ENCODE measurements around the gene PLEKHA5.

PLEKHA5 gene

DNA sequence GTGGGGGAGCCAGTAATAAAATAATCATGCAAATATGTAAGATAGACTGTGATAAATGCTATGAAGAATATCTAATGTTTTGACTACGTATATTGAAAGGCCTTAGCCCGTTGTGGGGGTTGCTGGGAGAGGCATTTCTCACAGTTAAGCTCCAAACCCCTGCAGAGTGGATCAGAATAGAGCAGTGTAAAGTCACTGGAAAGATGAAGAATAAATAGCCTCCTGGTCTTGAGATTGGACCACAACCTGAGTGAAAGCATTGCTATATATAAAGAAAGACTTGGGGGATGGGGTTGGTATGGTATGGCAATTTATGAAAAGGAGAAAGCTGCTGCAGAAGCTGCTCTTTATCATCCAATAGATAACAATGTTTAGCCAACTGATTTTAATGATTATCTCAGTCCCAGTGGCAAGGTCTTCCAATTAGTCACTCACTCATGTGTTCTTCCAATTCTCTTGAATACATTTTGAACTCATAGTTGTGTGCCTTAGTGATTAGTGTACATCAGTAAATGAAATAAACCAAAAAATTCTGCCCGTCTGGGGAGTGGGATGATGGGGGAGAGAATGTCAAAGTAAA is 10.2 kb downstream of the PLEKHA5 start:
- Histone ChIP-seq H3K4me1 (ENCODE audit: insufficient read depth, low read length) (peaks cover 8% of the 10 kb centered on the region), H3K36me3 (ENCODE audit: insufficient read depth, low read length) (no peaks in the 10 kb centered on the region), H3K9ac (ENCODE audit: low read depth, low read length) (no peak overlapping the region), H3K9me3 (ENCODE audit: control insufficient read depth, insufficient read depth, low read length) (no peaks in the 10 kb centered on the region)

DNA sequence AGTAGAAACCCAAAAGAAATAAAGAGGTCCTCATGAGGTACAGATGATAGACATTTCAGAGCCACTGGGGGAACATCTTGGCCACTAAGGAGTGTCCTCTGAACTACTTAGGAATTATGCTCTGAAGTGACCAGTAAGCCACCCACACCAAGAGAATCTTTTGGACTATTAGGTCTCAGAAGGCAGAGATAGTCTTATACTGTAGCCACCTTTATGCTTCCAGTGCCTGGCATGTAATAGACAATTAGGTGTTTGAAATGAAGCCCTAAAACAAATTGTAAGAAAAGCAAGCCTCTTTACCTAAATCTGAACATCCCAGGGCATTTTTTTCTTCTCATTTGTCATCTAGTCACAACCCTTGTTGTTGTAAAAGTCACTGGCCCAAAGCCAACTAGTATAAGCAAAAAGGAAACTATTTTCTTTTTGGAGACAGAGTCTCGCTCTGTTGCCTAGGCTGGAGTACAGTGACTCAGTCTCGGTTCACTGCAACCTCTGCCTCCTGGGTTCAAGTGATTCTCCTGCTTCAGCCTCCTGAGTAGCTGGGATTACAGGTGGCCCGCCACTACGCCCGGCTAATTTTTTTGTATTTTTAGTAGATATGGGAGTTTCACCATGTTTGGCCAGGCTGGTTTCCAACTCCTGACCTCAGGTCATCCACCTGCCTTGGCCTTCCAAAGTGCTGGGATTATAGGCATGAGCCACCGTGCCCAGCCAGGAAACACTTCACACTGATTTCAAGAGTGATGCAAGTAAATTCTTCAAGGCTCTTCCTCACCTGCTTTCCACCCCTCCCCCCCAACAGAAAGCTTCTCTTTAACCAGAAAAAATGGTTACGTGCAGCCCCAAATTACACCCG is 11.1 kb downstream of the PLEKHA5 start:
- no peak overlapping the region for H3K9ac ChIP-seq (ENCODE audit: low read depth, low read length)
- H3K4me1 ChIP-seq (ENCODE audit: insufficient read depth, low read length) = peaks cover 4% of the 10 kb centered on the region
- no peaks in the 10 kb centered on the region for H3K9me3 ChIP-seq (ENCODE audit: control insufficient read depth, insufficient read depth, low read length)
- no peaks in the 10 kb centered on the region for H3K36me3 ChIP-seq (ENCODE audit: insufficient read depth, low read length)

DNA sequence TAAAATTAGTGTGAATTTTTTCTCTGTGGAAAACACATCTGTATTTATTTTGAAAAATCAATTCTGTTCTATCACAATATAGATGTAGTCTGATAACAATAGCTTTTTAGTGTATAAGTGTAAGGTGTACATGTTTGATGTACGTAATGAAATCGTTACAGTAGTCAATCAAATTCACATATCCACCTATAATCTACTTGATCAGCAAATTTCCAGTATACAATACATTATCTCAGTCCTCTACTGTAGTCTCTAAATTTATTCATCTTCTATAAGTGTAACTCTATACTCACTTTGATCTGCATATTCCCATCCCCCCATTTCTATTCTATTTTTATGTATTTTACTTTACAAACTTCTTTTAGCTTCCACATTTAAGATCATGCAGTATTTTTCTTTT is 13.0 kb downstream of the PLEKHA5 start:
- Histone ChIP-seq H3K9me3 (ENCODE audit: control insufficient read depth, insufficient read depth, low read length) (no peaks in the 10 kb centered on the region), H3K4me1 (ENCODE audit: insufficient read depth, low read length) (peaks cover 4% of the 10 kb centered on the region), H3K36me3 (ENCODE audit: insufficient read depth, low read length) (no peaks in the 10 kb centered on the region), H3K9ac (ENCODE audit: low read depth, low read length) (no peak overlapping the region)

DNA sequence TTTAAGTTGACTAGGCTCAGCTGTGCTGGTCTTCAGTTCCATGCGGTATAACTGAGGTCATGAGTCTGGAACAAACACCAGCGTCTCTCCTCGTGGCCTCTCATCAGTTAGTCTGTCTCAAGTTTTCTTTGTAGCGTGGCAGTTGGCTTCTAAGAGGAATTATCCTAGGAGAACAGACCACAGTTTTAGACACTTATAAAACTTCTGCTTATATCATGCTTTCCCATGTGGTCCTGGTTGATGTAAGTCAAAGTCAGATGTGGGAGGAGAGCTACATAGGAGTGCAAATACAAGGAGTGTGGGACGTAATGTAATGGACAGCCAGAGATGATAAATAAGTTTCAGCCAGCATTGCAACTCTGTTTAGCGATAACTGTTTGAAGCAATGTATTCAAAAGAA is 14.8 kb downstream of the PLEKHA5 start:
- no peaks in the 10 kb centered on the region for H3K9me3 ChIP-seq (ENCODE audit: control insufficient read depth, insufficient read depth, low read length)
- no peak overlapping the region for H3K9ac ChIP-seq (ENCODE audit: low read depth, low read length)
- 0 out of 2 replicates have a peak, but pooled peaks cover under 1% of the 10 kb centered on the region for H3K36me3 ChIP-seq (ENCODE audit: insufficient read depth, low read length)
- H3K4me1 ChIP-seq (ENCODE audit: insufficient read depth, low read length) = no peaks in the 10 kb centered on the region

DNA sequence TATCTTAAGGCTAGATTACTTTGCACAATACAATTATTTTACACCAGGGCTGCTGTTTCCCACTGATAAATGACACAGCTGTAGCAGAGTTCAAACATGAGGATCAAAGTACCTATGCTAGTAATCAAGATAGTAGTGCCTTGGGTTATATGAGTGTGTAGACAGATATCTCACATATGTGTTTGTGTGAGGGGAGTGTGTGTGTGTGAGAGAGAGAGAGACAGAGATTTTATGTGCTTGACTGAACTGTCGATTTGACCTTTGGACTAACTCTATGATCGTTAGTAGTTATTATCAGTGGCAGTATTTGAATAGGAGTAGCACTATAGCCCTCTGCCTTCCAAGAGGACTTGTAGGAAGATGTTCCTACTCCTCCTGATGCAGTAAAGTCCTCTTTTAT is 15.5 kb downstream of the PLEKHA5 start:
- Histone ChIP-seq H3K9ac (ENCODE audit: low read depth, low read length) (no peak overlapping the region), H3K36me3 (ENCODE audit: insufficient read depth, low read length) (0 out of 2 replicates have a peak, but pooled peaks cover 5% of the 10 kb centered on the region), H3K4me1 (ENCODE audit: insufficient read depth, low read length) (no peaks in the 10 kb centered on the region), H3K9me3 (ENCODE audit: control insufficient read depth, insufficient read depth, low read length) (no peaks in the 10 kb centered on the region)

DNA sequence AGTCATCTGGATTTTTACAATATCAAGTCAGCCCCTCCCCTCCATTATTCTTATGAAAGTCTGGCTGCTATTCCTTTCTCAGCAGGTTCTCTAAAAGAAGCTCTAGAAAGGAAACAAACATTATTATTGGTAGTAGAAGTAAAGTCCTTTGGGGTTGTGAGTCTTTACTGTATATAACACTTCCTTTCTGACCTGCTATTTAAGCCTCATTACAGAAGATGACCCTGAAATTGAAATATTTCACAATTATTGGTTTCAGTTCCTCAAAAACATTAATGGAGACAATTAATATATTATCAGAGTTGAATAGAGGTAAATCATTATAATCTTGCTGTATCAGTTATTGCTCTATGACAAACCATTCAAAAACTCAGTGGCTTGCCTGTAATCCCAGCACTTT is 19.3 kb downstream of the PLEKHA5 start:
- no peaks in the 10 kb centered on the region for H3K4me1 ChIP-seq (ENCODE audit: insufficient read depth, low read length)
- H3K9me3 ChIP-seq (ENCODE audit: control insufficient read depth, insufficient read depth, low read length) = no peaks in the 10 kb centered on the region
- H3K9ac ChIP-seq (ENCODE audit: low read depth, low read length) = no peak overlapping the region
- 0 out of 2 replicates have a peak, but pooled peaks cover 5% of the 10 kb centered on the region for H3K36me3 ChIP-seq (ENCODE audit: insufficient read depth, low read length)

DNA sequence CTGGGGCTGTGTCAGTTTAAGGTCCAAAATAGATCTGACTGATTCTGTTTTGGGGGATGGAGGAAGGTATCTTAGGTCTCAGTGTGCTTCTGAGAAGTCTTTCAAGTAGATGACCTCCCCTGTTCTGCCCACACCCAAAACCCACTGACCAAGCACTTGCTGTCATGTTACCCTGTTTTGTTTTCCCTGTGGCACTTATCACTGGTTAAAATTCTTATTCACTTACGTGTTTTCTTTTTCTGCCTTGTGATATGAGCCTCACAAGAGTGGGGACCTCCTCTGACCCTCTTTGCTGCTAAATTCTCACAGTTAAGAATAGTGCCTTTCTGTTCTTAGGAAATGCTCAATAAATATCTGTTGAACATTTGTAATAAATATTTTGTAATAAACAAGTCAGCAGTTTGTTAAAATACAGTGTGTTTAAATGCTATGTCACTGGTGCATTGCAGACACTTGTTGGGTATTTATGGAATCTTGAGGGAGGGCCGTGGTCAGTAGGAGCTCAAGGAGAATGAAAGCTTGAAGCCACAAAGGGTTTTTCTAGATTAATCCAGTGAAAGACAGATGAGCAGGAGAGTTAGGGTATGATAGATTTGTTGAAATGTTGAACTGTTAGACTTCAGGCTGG is 20.9 kb downstream of the PLEKHA5 start:
- no peak overlapping the region for H3K9ac ChIP-seq (ENCODE audit: low read depth, low read length)
- H3K36me3 ChIP-seq (ENCODE audit: insufficient read depth, low read length) = peaks cover 5% of the 10 kb centered on the region; the same call in 1 of the 2 replicates
- peaks cover 10% of the 10 kb centered on the region for H3K4me1 ChIP-seq (ENCODE audit: insufficient read depth, low read length)

DNA sequence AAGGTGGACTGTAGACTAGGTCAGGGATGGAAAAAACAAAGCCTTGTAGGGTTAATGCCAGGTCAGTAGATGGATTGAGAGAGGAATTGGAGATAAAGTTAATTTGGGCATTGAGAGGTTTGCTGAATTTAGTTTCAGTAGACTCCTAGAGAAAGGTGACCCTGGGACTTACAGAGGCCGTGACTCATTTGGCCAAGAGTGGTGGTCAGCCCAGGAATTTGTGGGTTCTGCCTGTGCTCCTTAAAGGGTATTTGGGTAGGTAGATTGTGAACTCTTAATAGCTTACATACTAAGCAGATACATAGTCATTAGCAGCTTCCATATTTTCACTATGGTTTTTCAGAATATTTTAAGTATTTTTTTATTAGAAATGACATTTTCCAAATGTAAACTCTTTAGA is 21.8 kb downstream of the PLEKHA5 start:
- Histone ChIP-seq H3K9me3 (ENCODE audit: control insufficient read depth, insufficient read depth, low read length) (no peaks in the 10 kb centered on the region), H3K9ac (ENCODE audit: low read depth, low read length) (no peak overlapping the region), H3K4me1 (ENCODE audit: insufficient read depth, low read length) (peaks cover 13% of the 10 kb centered on the region), H3K36me3 (ENCODE audit: insufficient read depth, low read length) (peaks cover 5% of the 10 kb centered on the region; the same call in 1 of the 2 replicates)

More for the DNA sequence above, 20.9 kb downstream of the PLEKHA5 start:
- H3K9me3 ChIP-seq (ENCODE audit: control insufficient read depth, insufficient read depth, low read length) = no peaks in the 10 kb centered on the region

DNA sequence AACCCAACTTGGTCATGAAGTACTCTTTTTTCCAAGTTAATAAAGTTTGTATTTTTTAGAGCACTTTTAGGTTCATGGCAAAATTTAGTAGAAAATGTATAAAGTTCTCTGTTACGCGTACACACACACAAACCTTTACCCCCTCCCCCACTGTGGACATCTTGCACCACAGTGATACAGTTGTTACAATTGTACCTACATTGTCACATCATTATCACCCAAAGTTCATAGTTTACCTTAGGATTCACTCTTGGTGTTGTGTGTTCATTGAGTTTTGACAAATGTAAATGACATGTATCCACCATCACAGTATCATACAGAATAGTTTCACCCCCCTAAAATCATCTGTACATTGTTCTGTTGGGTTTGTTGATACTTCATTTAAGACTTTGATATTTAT is 23.9 kb downstream of the PLEKHA5 start:
- Histone ChIP-seq H3K9me3 (ENCODE audit: control insufficient read depth, insufficient read depth, low read length) (no peaks in the 10 kb centered on the region), H3K9ac (ENCODE audit: low read depth, low read length) (no peak overlapping the region), H3K4me1 (ENCODE audit: insufficient read depth, low read length) (peaks cover 13% of the 10 kb centered on the region), H3K36me3 (ENCODE audit: insufficient read depth, low read length) (peaks cover 5% of the 10 kb centered on the region; the same call in 1 of the 2 replicates)

DNA sequence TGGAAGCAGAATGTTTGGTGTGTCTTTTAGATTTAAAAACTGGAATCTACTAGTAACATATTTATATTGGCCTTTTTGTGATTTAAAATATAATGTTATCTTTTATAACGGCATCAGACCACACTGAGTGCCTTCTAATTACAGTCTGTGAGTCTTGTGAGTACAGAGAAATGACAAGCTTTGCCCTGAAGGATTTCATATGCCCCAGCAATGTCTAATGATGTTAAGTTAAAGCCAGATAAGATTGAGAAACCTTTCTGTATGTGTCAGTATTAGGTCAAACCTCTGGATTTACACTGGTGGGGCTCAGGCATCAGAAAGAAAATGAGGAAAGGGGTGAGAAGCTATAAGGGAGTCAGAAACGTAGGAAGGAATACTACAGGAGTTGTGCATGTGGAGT is 25.2 kb downstream of the PLEKHA5 start:
- Histone ChIP-seq H3K36me3 (ENCODE audit: insufficient read depth, low read length) (peaks cover under 1% of the 10 kb centered on the region; the same call in 1 of the 2 replicates), H3K4me1 (ENCODE audit: insufficient read depth, low read length) (peaks cover 13% of the 10 kb centered on the region), H3K9ac (ENCODE audit: low read depth, low read length) (peak overlapping the region; percentile 4; the same call in 1 of the 2 replicates), H3K9me3 (ENCODE audit: control insufficient read depth, insufficient read depth, low read length) (no peaks in the 10 kb centered on the region)

DNA sequence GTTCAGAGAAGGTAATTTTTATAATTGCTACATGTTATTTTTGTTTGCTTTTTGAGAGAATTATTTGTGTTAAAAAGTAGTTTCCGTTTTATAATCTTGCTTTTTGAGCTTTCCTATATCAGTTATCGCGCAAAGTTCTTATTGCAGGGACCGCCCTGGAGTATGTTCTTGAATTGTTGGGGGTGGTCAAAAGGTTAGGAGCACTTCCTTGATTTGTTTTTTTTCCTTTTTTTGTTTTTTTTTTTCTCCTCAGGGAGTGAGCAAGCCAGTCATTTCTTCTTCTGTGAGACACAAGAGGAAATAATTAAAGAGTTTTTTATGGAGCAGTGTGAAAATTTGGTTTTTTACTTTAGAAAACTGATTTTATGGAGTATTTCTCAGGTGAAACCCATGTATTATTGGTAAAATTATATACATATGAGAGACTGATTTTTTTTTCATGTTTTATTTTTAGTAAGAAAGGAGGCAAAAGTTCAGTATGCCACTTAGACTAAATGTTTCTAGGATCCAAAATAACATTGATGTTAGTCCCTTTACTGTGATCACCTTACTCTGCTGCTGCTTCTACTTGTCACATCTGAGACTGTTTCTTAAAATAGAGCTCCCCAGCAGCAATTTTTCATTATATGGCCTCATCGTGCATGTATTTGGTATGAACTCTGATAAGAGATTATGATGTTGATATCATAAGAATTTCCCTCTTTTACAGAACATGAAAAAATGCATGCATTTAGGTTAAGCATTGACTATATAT is 26.6 kb downstream of the PLEKHA5 start:
- Histone ChIP-seq H3K9ac (ENCODE audit: low read depth, low read length) (no peak overlapping the region), H3K36me3 (ENCODE audit: insufficient read depth, low read length) (no peaks in the 10 kb centered on the region; the same call in 1 of the 2 replicates), H3K9me3 (ENCODE audit: control insufficient read depth, insufficient read depth, low read length) (no peaks in the 10 kb centered on the region), H3K4me1 (ENCODE audit: insufficient read depth, low read length) (peaks cover 13% of the 10 kb centered on the region)

DNA sequence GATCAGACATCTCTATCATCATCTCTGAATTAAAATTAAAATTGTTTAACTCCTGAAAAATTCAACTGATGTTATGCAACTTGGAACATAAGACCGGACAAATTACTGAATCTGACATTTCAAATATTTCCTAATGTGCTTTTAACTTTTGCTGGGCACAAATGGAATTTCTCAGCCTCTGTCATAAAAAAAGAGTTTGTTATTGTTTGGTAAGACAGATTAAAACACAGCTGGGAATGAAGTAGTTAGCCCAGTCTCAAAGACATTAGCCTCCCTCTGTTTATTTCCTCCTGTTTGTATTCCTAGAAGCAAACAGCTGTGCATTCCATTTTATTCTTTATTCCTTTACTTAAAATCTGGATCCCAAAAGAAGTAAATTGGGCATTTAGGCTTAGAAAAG is 29.4 kb downstream of the PLEKHA5 start:
- Histone ChIP-seq H3K4me1 (ENCODE audit: insufficient read depth, low read length) (peaks cover 13% of the 10 kb centered on the region), H3K36me3 (ENCODE audit: insufficient read depth, low read length) (no peaks in the 10 kb centered on the region; the same call in 1 of the 2 replicates), H3K9me3 (ENCODE audit: control insufficient read depth, insufficient read depth, low read length) (no peaks in the 10 kb centered on the region), H3K9ac (ENCODE audit: low read depth, low read length) (no peak overlapping the region)

DNA sequence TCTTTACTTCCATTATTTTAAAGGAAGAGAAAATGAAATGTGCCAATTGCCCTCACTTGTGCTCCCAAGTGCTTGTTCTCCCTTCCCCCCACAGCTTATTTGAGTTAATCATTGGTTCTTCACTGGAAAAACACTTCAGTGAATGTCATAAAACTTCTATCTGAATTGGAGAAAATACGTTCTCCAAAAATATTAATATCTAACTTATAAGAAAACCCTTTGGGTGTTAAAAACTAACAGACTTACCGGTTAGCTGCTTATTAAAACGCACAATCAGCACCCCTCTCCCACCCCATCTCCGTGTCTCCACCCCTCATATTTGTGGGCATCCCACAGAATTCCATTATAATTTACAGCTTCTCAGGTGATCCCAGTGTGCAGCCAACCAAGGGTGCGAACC is 31.7 kb downstream of the PLEKHA5 start:
- no peak overlapping the region for H3K9ac ChIP-seq (ENCODE audit: low read depth, low read length)
- H3K4me1 ChIP-seq (ENCODE audit: insufficient read depth, low read length) = peaks cover 5% of the 10 kb centered on the region; the same call in 1 of the 2 replicates
- H3K9me3 ChIP-seq (ENCODE audit: control insufficient read depth, insufficient read depth, low read length) = no peaks in the 10 kb centered on the region
- no peaks in the 10 kb centered on the region for H3K36me3 ChIP-seq (ENCODE audit: insufficient read depth, low read length)

DNA sequence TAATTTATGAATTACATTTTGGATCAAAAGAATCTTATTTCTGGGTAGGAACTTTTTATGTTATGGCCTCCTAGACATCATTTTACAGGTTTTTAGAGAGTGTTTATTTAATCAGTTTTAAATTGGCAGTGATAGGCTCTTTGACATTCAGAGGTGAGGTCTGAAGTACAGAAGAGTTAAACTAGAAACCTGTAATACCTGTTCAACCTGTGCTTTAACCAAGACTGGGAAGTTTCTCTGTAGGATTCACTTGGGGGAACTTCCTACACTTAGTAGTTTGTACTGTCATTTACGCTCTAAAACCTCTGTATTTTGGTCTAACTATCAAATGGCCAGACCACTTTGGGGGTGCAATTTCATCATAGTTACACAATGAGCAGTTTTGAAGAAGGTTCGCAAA is 35.9 kb downstream of the PLEKHA5 start:
- H3K36me3 ChIP-seq (ENCODE audit: insufficient read depth, low read length) = no peaks in the 10 kb centered on the region
- H3K4me1 ChIP-seq (ENCODE audit: insufficient read depth, low read length) = peaks cover 13% of the 10 kb centered on the region
- no peaks in the 10 kb centered on the region for H3K9me3 ChIP-seq (ENCODE audit: control insufficient read depth, insufficient read depth, low read length)
- no peak overlapping the region for H3K9ac ChIP-seq (ENCODE audit: low read depth, low read length)

All from ES-I3 (cell line).